Smooth muscle cell (in vitro differentiated cells): ENCODE measurements around the gene NUDT12. TPM values are rescaled to one million over a fixed set of nuclear protein-coding genes. Genes with fewer than 3 reads are reported as not detected.

Experiments used
- DNase-seq: peaks from one replicate; lab custom pipeline; 2025; ENCODE audit not compliant: unreplicated experiment; lab: John Stamatoyannopoulos, UW
- H2AFZ ChIP-seq: fragments of 200-600 bp; sonication (generic); 2 replicates; pipeline ENCODE4 v1.6.0; 2016; ENCODE audit warnings: antibody characterized with exemption, low read depth, mild to moderate bottlenecking
- H3F3A ChIP-seq: fragments of 200-600 bp; sonication (generic); 2 replicates; pipeline ENCODE4 v1.6.0; 2017; ENCODE audit warnings: antibody characterized with exemption, low read depth
- H3K27ac ChIP-seq: fragments of 200-600 bp; sonication (generic); 2 replicates; pipeline ENCODE4 v1.5.1; 2016; ENCODE audit warnings: low read depth, mild to moderate bottlenecking
- H3K27me3 ChIP-seq: fragments of 200-600 bp; sonication (generic); 2 replicates; pipeline ENCODE4 v1.6.1; 2016; ENCODE audit warnings: low read depth, mild to moderate bottlenecking
- H3K36me3 ChIP-seq: fragments of 200-600 bp; sonication (generic); 2 replicates; pipeline ENCODE4 v1.5.1; 2016; ENCODE audit warnings: low read depth
- H3K4me1 ChIP-seq: fragments of 200-600 bp; sonication (generic); 2 replicates; pipeline ENCODE4 v1.5.1; 2016; ENCODE audit warnings: low read depth
- H3K4me2 ChIP-seq: fragments of 200-600 bp; sonication (generic); 2 replicates; pipeline ENCODE4 v1.6.0; 2016; ENCODE audit warnings: mild to moderate bottlenecking
- H3K4me3 ChIP-seq: fragments of 200-600 bp; sonication (generic); 2 replicates; pipeline ENCODE4 v1.5.1; 2016; ENCODE audit warnings: mild to moderate bottlenecking
- H3K79me2 ChIP-seq: fragments of 200-600 bp; sonication (generic); 2 replicates; pipeline ENCODE4 v1.6.0; 2016; ENCODE audit warnings: low read depth, mild to moderate bottlenecking
- H3K9ac ChIP-seq: fragments of 200-600 bp; sonication (generic); 2 replicates; pipeline ENCODE4 v1.6.0; 2016; ENCODE audit warnings: low read depth
- H3K9me3 ChIP-seq: fragments of 200-600 bp; sonication (generic); replicated peaks from 2 replicates; pipeline ENCODE4 v1.5.1; 2016; ENCODE audit warnings: low read depth
- H4K20me1 ChIP-seq: fragments of 200-600 bp; sonication (generic); 2 replicates; pipeline ENCODE4 v1.6.0; 2016; ENCODE audit warnings: low read depth
- WGBS: methylation state at CpG from one replicate; pipeline ENCODE4 v1.1.7; 2016; ENCODE audit warnings: low lambda C conversion rate; 5-methylcytosine and 5-hydroxymethylcytosine counted together
- polyA plus RNA-seq: library from polyadenylated mRNA; unstranded; fragments of >200 nt; fragmentation: Nextera tagmentation; extraction: Ambion mirVana; gene quantifications from 2 replicates; pipeline ENCODE4 v1.2.1, GENCODE V29; 2016
- total RNA-seq: library from RNA; depleted of rRNA; stranded (reverse); fragments of >200 nt; gene quantifications from 2 replicates; pipeline ENCODE4 v1.2.3, GENCODE V29; 2014
- TF ChIP-seq, protein P1 (sequence below): fragments of 200-600 bp; sonication (generic); IDR thresholded peaks from 2 replicates; pipeline ENCODE4 v1.5.1; 2017; ENCODE audit warnings: borderline replicate concordance, mild to moderate bottlenecking, antibody characterized with exemption; ENCODE audit not compliant: insufficient read depth, poor library complexity, severe bottlenecking

NUDT12 gene
- total and polyA plus RNA-seq, 2 experiments from 2014 or later, result 6.5 to 14.9 TPM

GRCh38 chr5:103526164-103526915 lies 36.2 kb downstream of the NUDT12 start:
- Histone ChIP-seq H3K9ac (peak overlapping the region; percentile 19), H3K36me3 (no peaks in the 10 kb centered on the region), H3F3A (peaks cover 19% of the 10 kb centered on the region), H4K20me1 (no peaks in the 10 kb centered on the region), H3K4me3 (peak overlapping the region; percentile 8), H3K4me1 (peaks cover 24% of the 10 kb centered on the region), H3K27me3 (no peaks in the 10 kb centered on the region), H2AFZ (no peak overlapping the region), H3K27ac (peak overlapping the region; percentile 78), H3K79me2 (no peaks in the 10 kb centered on the region), H3K4me2 (peak overlapping the region; percentile 79), H3K9me3 (no peaks in the 10 kb centered on the region)
- TF ChIP-seq, protein P1, sequence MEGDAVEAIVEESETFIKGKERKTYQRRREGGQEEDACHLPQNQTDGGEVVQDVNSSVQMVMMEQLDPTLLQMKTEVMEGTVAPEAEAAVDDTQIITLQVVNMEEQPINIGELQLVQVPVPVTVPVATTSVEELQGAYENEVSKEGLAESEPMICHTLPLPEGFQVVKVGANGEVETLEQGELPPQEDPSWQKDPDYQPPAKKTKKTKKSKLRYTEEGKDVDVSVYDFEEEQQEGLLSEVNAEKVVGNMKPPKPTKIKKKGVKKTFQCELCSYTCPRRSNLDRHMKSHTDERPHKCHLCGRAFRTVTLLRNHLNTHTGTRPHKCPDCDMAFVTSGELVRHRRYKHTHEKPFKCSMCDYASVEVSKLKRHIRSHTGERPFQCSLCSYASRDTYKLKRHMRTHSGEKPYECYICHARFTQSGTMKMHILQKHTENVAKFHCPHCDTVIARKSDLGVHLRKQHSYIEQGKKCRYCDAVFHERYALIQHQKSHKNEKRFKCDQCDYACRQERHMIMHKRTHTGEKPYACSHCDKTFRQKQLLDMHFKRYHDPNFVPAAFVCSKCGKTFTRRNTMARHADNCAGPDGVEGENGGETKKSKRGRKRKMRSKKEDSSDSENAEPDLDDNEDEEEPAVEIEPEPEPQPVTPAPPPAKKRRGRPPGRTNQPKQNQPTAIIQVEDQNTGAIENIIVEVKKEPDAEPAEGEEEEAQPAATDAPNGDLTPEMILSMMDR, result no peak
- 2% methylated on average over 6 of the region's 6 CpGs for WGBS
- no peak for DNase-seq

- Histone ChIP-seq H3K4me2 (peak overlapping the region; percentile 79), H3K79me2 (no peaks in the 10 kb centered on the region), H3K9ac (no peak overlapping the region), H3F3A (peaks cover 19% of the 10 kb centered on the region), H3K36me3 (no peaks in the 10 kb centered on the region), H3K9me3 (no peaks in the 10 kb centered on the region), H3K27me3 (no peaks in the 10 kb centered on the region), H3K27ac (peak overlapping the region; percentile 78), H4K20me1 (no peaks in the 10 kb centered on the region), H2AFZ (no peak overlapping the region), H3K4me3 (no peak overlapping the region), H3K4me1 (peaks cover 24% of the 10 kb centered on the region)
- DNase-seq, result no peak
- TF ChIP-seq, protein P1, result no peak
- 13% methylated on average over 1 of the region's 1 CpG for WGBS
Measured at GRCh38 chr5:103525361-103525760, 37.2 kb downstream of the NUDT12 start.

DNA sequence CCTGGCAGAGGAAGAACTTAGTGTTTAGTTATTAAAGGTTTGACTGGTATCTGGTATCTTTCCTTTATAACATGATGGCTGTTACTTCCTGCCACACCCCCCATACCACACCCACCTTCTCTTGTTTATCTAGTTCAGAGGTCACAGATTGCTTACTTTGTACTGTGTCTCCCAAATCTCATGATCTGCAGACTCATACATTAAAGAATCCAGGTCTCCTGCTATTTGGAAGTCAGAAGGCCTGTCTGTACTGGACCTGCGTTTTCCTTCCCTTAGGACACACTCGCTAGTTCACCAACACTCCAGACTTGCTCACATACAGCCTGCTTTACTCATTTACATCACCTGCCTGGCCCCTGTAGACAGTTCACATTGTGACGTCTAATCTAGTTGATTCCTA lies 39.3 kb downstream of the NUDT12 start:
- Histone ChIP-seq H3K79me2 (no peaks in the 10 kb centered on the region), H2AFZ (peak overlapping the region; percentile 72), H3K27ac (peak overlapping the region; percentile 63), H3K27me3 (no peaks in the 10 kb centered on the region), H3K4me2 (peak overlapping the region; percentile 73), H3F3A (peaks cover 19% of the 10 kb centered on the region), H3K4me1 (peaks cover 24% of the 10 kb centered on the region), H3K9me3 (no peaks in the 10 kb centered on the region), H3K4me3 (no peak overlapping the region), H4K20me1 (no peaks in the 10 kb centered on the region), H3K36me3 (no peaks in the 10 kb centered on the region), H3K9ac (no peak overlapping the region)
- 79% methylated on average over 3 of the region's 3 CpGs for WGBS
- TF ChIP-seq, protein P1, result no peak
- DNase-seq, result no peak

GRCh38 chr5:103522586-103522985 lies 40.0 kb downstream of the NUDT12 start:
- H3K27me3 ChIP-seq, result no peaks in the 10 kb centered on the region
- TF ChIP-seq, protein P1, result no peak
- no peaks in the 10 kb centered on the region for H3K79me2 ChIP-seq
- H2AFZ ChIP-seq, result peak overlapping the region; percentile 72
- DNase-seq, result no peak
- no peaks in the 10 kb centered on the region for H4K20me1 ChIP-seq
- WGBS, result 12% methylated on average over 5 of the region's 5 CpGs
- H3K9ac ChIP-seq, result no peak overlapping the region
- peak overlapping the region; percentile 73 for H3K4me2 ChIP-seq
- no peaks in the 10 kb centered on the region for H3K36me3 ChIP-seq
- no peak overlapping the region for H3K4me3 ChIP-seq
- H3K9me3 ChIP-seq, result no peaks in the 10 kb centered on the region
- H3K4me1 ChIP-seq, result peaks cover 24% of the 10 kb centered on the region
- H3F3A ChIP-seq, result peaks cover 19% of the 10 kb centered on the region
- H3K27ac ChIP-seq, result peak overlapping the region; percentile 63
